SK-N-SH (cell line): Measurements from ENCODE around the gene PPEF2. TPM values are rescaled to one million over a fixed set of nuclear protein-coding genes. Genes with fewer than 3 reads are reported as not detected.

Experiments used
- CTCF ChIA-PET: fragments of 300-600, 350-600 bp; formaldehyde crosslinking; extraction: SDS; loops from one replicate; lab custom pipeline; 2021; lab: Yijun Ruan, JAX
- POLR2A ChIA-PET: fragments of 350-600 bp; sonication (Branson Sonifier 250); formaldehyde crosslinking; extraction: SDS; loops from one replicate; lab custom pipeline; 2020; ENCODE audit warnings: antibody characterized with exemption, inconsistent platforms; lab: Yijun Ruan, JAX
- DNase-seq: peaks from one replicate; pipeline ENCODE4 v3.0.0; 2012
- H2AFZ ChIP-seq: fragments of 200-600 bp; sonication (generic); 2 replicates; pipeline ENCODE4 v1.8.1; 2016; ENCODE audit warnings: antibody characterized with exemption, mild to moderate bottlenecking, low read depth
- H3F3A ChIP-seq: fragments of 200-600 bp; sonication (generic); replicated peaks from 2 replicates; pipeline ENCODE3; 2016; ENCODE audit warnings: antibody characterized with exemption, mild to moderate bottlenecking; ENCODE audit not compliant: insufficient read depth
- H3K27ac ChIP-seq, 2 experiments: fragments of 200-500 bp in 1 of 2; fragments of 200-600 bp in 1 of 2; sonication (Bioruptor generic) in 1 of 2; sonication (generic), shearing (Covaris generic) in 1 of 2; 2 replicates each; pipeline versions ENCODE4 v1.5.1 to v1.6.1; 2014 to 2016; ENCODE audit warnings: low read depth in 2 of 2, inconsistent platforms in 1 of 2, low read length in 1 of 2, mild to moderate bottlenecking in 1 of 2, mixed read lengths in 1 of 2
- H3K27me3 ChIP-seq: fragments of 200-600 bp; sonication (generic), shearing (Covaris generic); 2 replicates; pipeline ENCODE4 v1.6.1; 2016; ENCODE audit warnings: mixed run types; ENCODE audit not compliant: insufficient read depth
- H3K36me3 ChIP-seq, 2 experiments: fragments of 200-500 bp in 1 of 2; fragments of 200-600 bp in 1 of 2; sonication (Bioruptor generic) in 1 of 2; sonication (generic) in 1 of 2; replicated peaks in 1 of 2; 2 replicates each; pipeline versions ENCODE3 to v1.5.1; 2014 to 2016; ENCODE audit warnings: low read length in 1 of 2, mild to moderate bottlenecking in 1 of 2; ENCODE audit not compliant: insufficient read depth in 2 of 2, control insufficient read depth in 1 of 2
- H3K4me1 ChIP-seq, 2 experiments: fragments of 200-500 bp in 1 of 2; fragments of 200-600 bp in 1 of 2; sonication (Bioruptor generic) in 1 of 2; sonication (generic), shearing (Covaris generic) in 1 of 2; 2 replicates each; pipeline versions ENCODE4 v1.5.1 to v1.6.1; 2014 to 2016; ENCODE audit warnings: low read depth in 1 of 2, low read length in 1 of 2, mixed run types in 1 of 2; ENCODE audit not compliant: insufficient read depth in 2 of 2, control insufficient read depth in 1 of 2
- H3K4me2 ChIP-seq: fragments of 200-600 bp; sonication (generic), shearing (Covaris generic); 2 replicates; pipeline ENCODE4 v1.6.1; 2017; ENCODE audit warnings: mixed run types
- H3K4me3 ChIP-seq, 2 experiments: fragments of 200-500 bp in 1 of 2; fragments of 200-600 bp in 1 of 2; sonication (Bioruptor generic) in 1 of 2; sonication (generic), shearing (Covaris generic) in 1 of 2; 2 replicates each; pipeline versions ENCODE4 v1.5.1 to v1.8.1; 2014 to 2016; ENCODE audit warnings: low read depth in 2 of 2, inconsistent platforms in 1 of 2, low read length in 1 of 2, mild to moderate bottlenecking in 1 of 2, mixed read lengths in 1 of 2, moderate library complexity in 1 of 2
- H3K79me2 ChIP-seq: fragments of 200-600 bp; sonication (generic); 2 replicates; pipeline ENCODE4 v1.8.1; 2017; ENCODE audit warnings: mild to moderate bottlenecking; ENCODE audit not compliant: insufficient read depth
- H3K9ac ChIP-seq: fragments of 200-600 bp; sonication (generic); 2 replicates; pipeline ENCODE4 v1.6.1; 2017; ENCODE audit warnings: mixed run types
- H3K9me2 ChIP-seq: fragments of 200-600 bp; sonication (generic); 2 replicates; pipeline ENCODE4 v1.6.1; 2017; ENCODE audit warnings: mixed run types
- H3K9me3 ChIP-seq: fragments of 200-600 bp; sonication (generic); 2 replicates; pipeline ENCODE4 v1.6.1; 2017; ENCODE audit warnings: mixed run types, mild to moderate bottlenecking, moderate library complexity
- H4K20me1 ChIP-seq: fragments of 200-600 bp; sonication (generic); 2 replicates; pipeline ENCODE4 v1.6.1; 2017; ENCODE audit warnings: mild to moderate bottlenecking, mixed run types; ENCODE audit not compliant: insufficient read depth
- CHD2 ChIP-seq: fragments of 150-350 bp; IDR thresholded peaks from 2 replicates; pipeline ENCODE4 v1.6.1; 2018; ENCODE audit warnings: low read length; ENCODE audit not compliant: partially characterized antibody
- ELF1 ChIP-seq: IDR thresholded peaks from 2 replicates; pipeline ENCODE4 v1.4.0; 2012
- EP300 ChIP-seq, 2 experiments: IDR thresholded peaks; 2 replicates each; pipeline versions ENCODE4 v1.4.0 to v1.6.1; 2012; ENCODE audit warnings: borderline replicate concordance in 1 of 2, low read depth in 1 of 2, low read length in 1 of 2
- EZH2phosphoT487 ChIP-seq: fragments of 200-600 bp; sonication (generic); IDR thresholded peaks from 2 replicates; pipeline ENCODE4 v1.6.1; 2017; ENCODE audit warnings: low read depth, mixed run types, mild to moderate bottlenecking, antibody characterized with exemption, moderate library complexity, borderline replicate concordance
- FOSL2 ChIP-seq: IDR thresholded peaks from 2 replicates; pipeline ENCODE4 v1.4.0; 2012; ENCODE audit warnings: low read depth, mild to moderate bottlenecking, moderate library complexity, borderline replicate concordance
- GATA2 ChIP-seq: sonication (generic); formaldehyde crosslinking; IDR thresholded peaks from 2 replicates; pipeline ENCODE4 v1.5.0; 2020; ENCODE audit warnings: mild to moderate bottlenecking, missing genetic modification reagents
- MEF2A ChIP-seq: IDR thresholded peaks from 2 replicates; pipeline ENCODE4 v1.4.0; 2012; ENCODE audit warnings: low read depth, borderline replicate concordance
- PBX3 ChIP-seq: IDR thresholded peaks from 2 replicates; pipeline ENCODE4; 2012
- POLR2AphosphoS5 ChIP-seq: IDR thresholded peaks from 2 replicates; pipeline ENCODE4 v1.6.1; 2012; ENCODE audit warnings: low read depth, low read length
- RFX5 ChIP-seq: IDR thresholded peaks from 2 replicates; pipeline ENCODE4 v1.6.1; 2012; ENCODE audit warnings: mild to moderate bottlenecking, improper control_type of control experiment, low read length
- SMC3 ChIP-seq: IDR thresholded peaks from 2 replicates; pipeline ENCODE4 v1.6.1; 2012; ENCODE audit warnings: low read depth, low read length, improper control_type of control experiment
- TCF12 ChIP-seq: IDR thresholded peaks from 2 replicates; pipeline ENCODE4 v1.4.0; 2012
- TEAD4 ChIP-seq: IDR thresholded peaks from 2 replicates; pipeline ENCODE4 v1.4.0; 2012; ENCODE audit warnings: mild to moderate bottlenecking, borderline replicate concordance; ENCODE audit not compliant: insufficient read depth
- USF1 ChIP-seq: IDR thresholded peaks from 2 replicates; pipeline ENCODE4 v1.4.0; 2012; ENCODE audit warnings: low read depth, borderline replicate concordance
- USF2 ChIP-seq: fragments of 150-350 bp; IDR thresholded peaks from 2 replicates; pipeline ENCODE4 v1.6.1; 2017; ENCODE audit warnings: antibody characterized with exemption, low read length, low read depth, borderline replicate concordance
- YY1 ChIP-seq: IDR thresholded peaks from 2 replicates; pipeline ENCODE4 v1.4.0; 2012; ENCODE audit warnings: low read depth, mild to moderate bottlenecking
- ZBTB33 ChIP-seq: IDR thresholded peaks from 2 replicates; pipeline ENCODE4 v1.4.0; 2012; ENCODE audit warnings: low read depth, borderline replicate concordance
- WGBS: methylation state at CpG from one replicate; pipeline ENCODE4 v1.1.6; 2017; ENCODE audit warnings: low lambda C conversion rate; 5-methylcytosine and 5-hydroxymethylcytosine counted together
- polyA plus RNA-seq, 3 experiments: library from polyadenylated mRNA; depleted of rRNA; stranded (reverse); fragments of >200 nt; gene quantifications; 2 replicates each; pipeline ENCODE4 v1.2.3, GENCODE V29; 2012

The PPEF2 gene
- polyA plus RNA-seq, 1 of the 3 experiments (the other 2 are of a cell fraction): not detected

GRCh38 chr4:75904076-75904475 is 1.8 kb upstream of the PPEF2 start:
- Histone ChIP-seq H2AFZ (no peak overlapping the region), H3K9ac (no peak overlapping the region), H3K27ac (no peak overlapping the region), H3K27me3 (no peaks in the 10 kb centered on the region; the same call in 1 of the 2 replicates), H3K4me1 (no peaks in the 10 kb centered on the region), H3K4me3 (no peak overlapping the region), H3K79me2 (no peaks in the 10 kb centered on the region), H3K9me2 (no peaks in the 10 kb centered on the region), H4K20me1 (no peaks in the 10 kb centered on the region), H3F3A (no peaks in the 10 kb centered on the region), H3K36me3 (no peaks in the 10 kb centered on the region), H3K9me3 (no peaks in the 10 kb centered on the region), H3K4me2 (no peak overlapping the region)
- CTCF ChIA-PET: interaction anchor here (1.2 to 4.1 kb wide), 3 partner anchors 12 to 92 kb away, joined by 4 to 13 read pairs (median 5); no protein-coding TSS in a partner anchor
- POLR2A ChIA-PET: interaction anchor here (1.0 kb wide), 1 partner anchor 11 kb away, joined by 3 read pairs; no protein-coding TSS in a partner anchor
- no peak for DNase-seq
- WGBS: 68% methylated on average over 5 of the region's 5 CpGs
- TF ChIP-seq ZBTB33 (no peak), EP300 (IDR thresholded peaks at IDR 0.05; ENCODE audit: borderline replicate concordance in 1 of 2, low read depth in 1 of 2, low read length in 1 of 2) (no peak), FOSL2 (no peak), MEF2A (no peak), GATA2 (no peak), TEAD4 (no peak), SMC3 (no peak), CHD2 (no peak), EZH2phosphoT487 (no peak), POLR2AphosphoS5 (no peak), PBX3 (no peak), USF1 (no peak)

GRCh38 chr4:75898536-75898935 is 3.7 kb downstream of the PPEF2 start:
- no peak for DNase-seq
- Histone ChIP-seq H3K27me3 (no peaks in the 10 kb centered on the region; the same call in 1 of the 2 replicates), H3K9ac (no peak overlapping the region), H3K4me1 (no peaks in the 10 kb centered on the region), H3K4me2 (no peak overlapping the region), H3F3A (no peaks in the 10 kb centered on the region), H3K27ac (no peak overlapping the region), H3K36me3 (no peaks in the 10 kb centered on the region), H4K20me1 (no peaks in the 10 kb centered on the region), H3K9me3 (no peaks in the 10 kb centered on the region), H2AFZ (no peak overlapping the region), H3K79me2 (no peaks in the 10 kb centered on the region), H3K4me3 (no peak overlapping the region), H3K9me2 (no peaks in the 10 kb centered on the region)
- ChIA-PET CTCF (interaction anchor here (0.6 to 1.6 kb wide), 3 partner anchors 11 to 23 kb away, joined by 3 read pairs; no protein-coding TSS in a partner anchor), POLR2A (no interaction called here)
- TF ChIP-seq FOSL2 (no peak), SMC3 (no peak), USF2 (no peak), ELF1 (no peak), RFX5 (no peak), TEAD4 (no peak), YY1 (no peak), EZH2phosphoT487 (no peak), TCF12 (no peak), CHD2 (no peak)
